Neural progenitor cell (in vitro differentiated cells): Measurements from ENCODE around the gene FGF4. TPM values are rescaled to one million over a fixed set of nuclear protein-coding genes. Genes with fewer than 3 reads are reported as not detected.

Source experiments
- DNase-seq: peaks from one replicate; pipeline ENCODE4 v3.0.0-alpha.2; 2016; ENCODE audit warnings: low spot score
- H2AFZ ChIP-seq: fragments of 200-600 bp; sonication (generic); replicated peaks from 2 replicates; pipeline ENCODE4 v1.6.1; 2016; ENCODE audit warnings: antibody characterized with exemption
- H3F3A ChIP-seq: fragments of 200-600 bp; sonication (generic); 2 replicates; pipeline ENCODE4 v1.6.1; 2016; ENCODE audit warnings: antibody characterized with exemption, low read depth
- H3K27ac ChIP-seq: fragments of 200-600 bp; sonication (generic); 2 replicates; pipeline ENCODE4 v1.5.1; 2016; ENCODE audit warnings: mild to moderate bottlenecking
- H3K27me3 ChIP-seq: fragments of 200-600 bp; sonication (generic); 2 replicates; pipeline ENCODE4 v1.6.1; 2016; ENCODE audit warnings: mild to moderate bottlenecking, moderate library complexity
- H3K36me3 ChIP-seq: fragments of 200-600 bp; sonication (generic); 2 replicates; pipeline ENCODE4 v1.5.1; 2016
- H3K4me1 ChIP-seq: fragments of 200-600 bp; sonication (generic); 2 replicates; pipeline ENCODE4 v1.6.1; 2016; ENCODE audit warnings: mixed run types
- H3K4me2 ChIP-seq: fragments of 200-600 bp; sonication (generic); 2 replicates; pipeline ENCODE4 v1.6.1; 2016
- H3K4me3 ChIP-seq: fragments of 200-600 bp; sonication (generic); 2 replicates; pipeline ENCODE4 v1.5.1; 2016
- H3K79me2 ChIP-seq: fragments of 200-600 bp; sonication (generic); 2 replicates; pipeline ENCODE4 v1.6.1; 2016; ENCODE audit warnings: low read depth
- H3K9ac ChIP-seq: fragments of 200-600 bp; sonication (generic); 2 replicates; pipeline ENCODE4 v1.6.1; 2016
- H3K9me3 ChIP-seq: fragments of 200-600 bp; sonication (generic); 2 replicates; pipeline ENCODE4 v1.5.1; 2016; ENCODE audit warnings: low read depth
- H4K20me1 ChIP-seq: fragments of 200-600 bp; sonication (generic); 2 replicates; pipeline ENCODE4 v1.6.1; 2016; ENCODE audit warnings: low read depth
- H3K27ac Mint-ChIP-seq: 3 replicates; pipeline ENCODE4 v1.8.0; 2021; ENCODE audit warnings: mixed read lengths
- H3K27me3 Mint-ChIP-seq: 2 replicates; pipeline ENCODE4 v1.8.0; 2022; ENCODE audit warnings: low read depth, mild to moderate bottlenecking, inconsistent platforms, moderate library complexity, mixed read lengths; ENCODE audit not compliant: insufficient read depth
- H3K36me3 Mint-ChIP-seq: 3 replicates; pipeline ENCODE4 v1.8.0; 2021; ENCODE audit warnings: mixed read lengths
- H3K4me1 Mint-ChIP-seq: 3 replicates; pipeline ENCODE4 v1.8.0; 2021; ENCODE audit warnings: mixed read lengths
- H3K4me3 Mint-ChIP-seq: 3 replicates; pipeline ENCODE4 v1.8.0; 2021; ENCODE audit warnings: mild to moderate bottlenecking, moderate library complexity, mixed read lengths
- H3K9me3 Mint-ChIP-seq: 3 replicates; pipeline ENCODE4 v1.8.0; 2020; ENCODE audit warnings: mixed read lengths
- EZH2 ChIP-seq: fragments of 200-600 bp; sonication (generic); IDR thresholded peaks from 2 replicates; pipeline ENCODE4 v1.6.1; 2017; ENCODE audit warnings: antibody characterized with exemption, mild to moderate bottlenecking, moderate library complexity
- EZH2phosphoT487 ChIP-seq: fragments of 200-600 bp; sonication (generic); IDR thresholded peaks from 2 replicates; pipeline ENCODE4 v1.6.1; 2017; ENCODE audit warnings: antibody characterized with exemption
- total RNA-seq: library from RNA; depleted of rRNA; stranded (reverse); fragments of >200 nt; gene quantifications from 2 replicates; pipeline ENCODE4 v1.2.3, GENCODE V29; 2015; ENCODE audit warnings: low replicate concordance
- TF ChIP-seq, protein P1 (sequence below): fragments of 200-600 bp; sonication (generic); IDR thresholded peaks from 2 replicates; pipeline ENCODE4 v1.5.1; 2017; ENCODE audit warnings: antibody characterized with exemption, mild to moderate bottlenecking

Gene FGF4, protein sequence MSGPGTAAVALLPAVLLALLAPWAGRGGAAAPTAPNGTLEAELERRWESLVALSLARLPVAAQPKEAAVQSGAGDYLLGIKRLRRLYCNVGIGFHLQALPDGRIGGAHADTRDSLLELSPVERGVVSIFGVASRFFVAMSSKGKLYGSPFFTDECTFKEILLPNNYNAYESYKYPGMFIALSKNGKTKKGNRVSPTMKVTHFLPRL
- total RNA-seq: 0.22 TPM in 1 of 2 replicates, not detected in the other

DNA sequence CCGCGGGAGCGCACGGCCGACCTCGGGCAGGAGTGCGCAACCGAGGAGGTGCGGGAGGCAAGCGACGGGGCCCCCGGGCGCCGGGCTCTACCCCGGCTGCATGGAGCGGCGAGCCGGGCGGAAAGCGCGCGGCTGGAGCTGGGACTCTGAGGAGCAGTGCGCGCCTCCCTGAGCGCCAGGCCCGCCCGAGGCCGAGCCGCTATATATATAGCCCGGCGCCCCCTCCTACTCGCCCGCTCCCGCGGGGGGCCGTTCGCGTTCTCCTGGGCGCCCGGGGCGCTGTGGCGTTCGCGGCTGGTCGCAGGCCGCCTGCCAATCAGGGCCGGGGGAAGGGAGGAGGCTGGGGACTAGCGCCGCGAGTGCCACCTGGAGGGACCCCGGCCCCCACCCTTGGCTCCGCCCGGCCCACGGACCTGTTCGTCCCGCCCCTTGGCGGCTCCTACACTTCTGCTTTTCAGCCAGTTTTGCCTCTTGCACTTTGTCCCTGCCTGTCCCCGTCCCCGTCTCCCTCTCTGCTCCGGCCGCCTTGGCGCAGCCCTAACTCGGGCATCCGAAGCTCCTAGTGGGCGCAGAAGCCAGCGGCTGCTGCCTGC, at the start of gene FGF4:
TSS of gene FGF4 (minus strand) at position 179 of the 593 bp plus-strand sequence. CDS start 257 bp downstream, outside the sequence.
- no peak within 1 kb of the TSS for H3K27ac Mint-ChIP-seq
- H3K27me3 Mint-ChIP-seq: peaks cover 59% of the 10 kb centered on the region
- peak within 1 kb of the TSS; percentile 53 for H3K4me3 Mint-ChIP-seq
- H3K79me2 ChIP-seq: no peaks in the 10 kb centered on the region
- DNase-seq: peak; percentile 60
- H3K9me3 ChIP-seq: no peaks in the 10 kb centered on the region
- H3K9ac ChIP-seq: no peak within 1 kb of the TSS
- H3K27ac ChIP-seq: no peak within 1 kb of the TSS
- H3F3A ChIP-seq: peaks cover 29% of the 10 kb centered on the region
- no peaks in the 10 kb centered on the region for H3K36me3 ChIP-seq
- no peaks in the 10 kb centered on the region for H3K36me3 Mint-ChIP-seq
- peak within 1 kb of the TSS; percentile 75 for H3K4me2 ChIP-seq
- peaks cover 72% of the 10 kb centered on the region for H3K27me3 ChIP-seq
- peaks cover 9% of the 10 kb centered on the region for H3K4me1 Mint-ChIP-seq
- H2AFZ ChIP-seq: peak within 1 kb of the TSS; percentile 73
- TF ChIP-seq EZH2phosphoT487 (peak; percentile 78), EZH2 (peak; percentile 90)
- TF ChIP-seq, protein P1, sequence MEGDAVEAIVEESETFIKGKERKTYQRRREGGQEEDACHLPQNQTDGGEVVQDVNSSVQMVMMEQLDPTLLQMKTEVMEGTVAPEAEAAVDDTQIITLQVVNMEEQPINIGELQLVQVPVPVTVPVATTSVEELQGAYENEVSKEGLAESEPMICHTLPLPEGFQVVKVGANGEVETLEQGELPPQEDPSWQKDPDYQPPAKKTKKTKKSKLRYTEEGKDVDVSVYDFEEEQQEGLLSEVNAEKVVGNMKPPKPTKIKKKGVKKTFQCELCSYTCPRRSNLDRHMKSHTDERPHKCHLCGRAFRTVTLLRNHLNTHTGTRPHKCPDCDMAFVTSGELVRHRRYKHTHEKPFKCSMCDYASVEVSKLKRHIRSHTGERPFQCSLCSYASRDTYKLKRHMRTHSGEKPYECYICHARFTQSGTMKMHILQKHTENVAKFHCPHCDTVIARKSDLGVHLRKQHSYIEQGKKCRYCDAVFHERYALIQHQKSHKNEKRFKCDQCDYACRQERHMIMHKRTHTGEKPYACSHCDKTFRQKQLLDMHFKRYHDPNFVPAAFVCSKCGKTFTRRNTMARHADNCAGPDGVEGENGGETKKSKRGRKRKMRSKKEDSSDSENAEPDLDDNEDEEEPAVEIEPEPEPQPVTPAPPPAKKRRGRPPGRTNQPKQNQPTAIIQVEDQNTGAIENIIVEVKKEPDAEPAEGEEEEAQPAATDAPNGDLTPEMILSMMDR: peak; percentile 7
- H3K4me3 ChIP-seq: peak within 1 kb of the TSS; percentile 51
- no peaks in the 10 kb centered on the region for H3K9me3 Mint-ChIP-seq
- H3K4me1 ChIP-seq: peaks cover 52% of the 10 kb centered on the region
- peaks cover 13% of the 10 kb centered on the region for H4K20me1 ChIP-seq

DNA sequence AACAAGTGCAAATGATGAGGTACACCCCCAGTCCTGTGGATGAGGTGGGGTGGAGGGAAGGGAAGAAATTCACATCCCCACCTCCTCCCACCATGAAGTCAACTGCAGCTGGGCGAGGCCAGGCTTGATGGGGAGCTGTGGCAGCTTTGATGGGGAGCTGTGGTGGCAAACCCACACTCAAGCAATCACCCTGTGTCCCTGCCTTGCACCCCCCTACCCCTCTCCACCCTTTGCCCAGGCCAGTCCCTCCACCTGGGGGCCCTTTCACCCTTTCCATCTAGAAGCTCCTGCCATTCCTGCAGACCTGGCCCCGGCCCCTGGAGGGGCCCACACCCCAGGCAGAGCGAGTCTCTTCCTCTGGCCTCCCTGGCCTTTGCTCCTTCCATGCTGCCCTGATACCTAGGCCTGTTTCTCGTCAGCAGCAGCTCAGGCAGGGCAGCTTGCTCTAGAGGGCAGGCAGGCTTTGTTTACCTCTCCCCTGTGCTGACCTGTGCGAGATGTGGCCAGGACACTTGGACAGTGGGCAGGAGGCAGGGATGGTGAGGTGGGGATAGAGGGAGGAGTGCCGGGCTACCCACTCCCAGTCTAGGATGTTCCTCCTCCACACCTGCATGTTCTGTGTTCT, 48.6 kb upstream of the FGF4 start:
- Histone ChIP-seq H3K4me1 (peaks cover 18% of the 10 kb centered on the region), H3K9ac (no peak overlapping the region), H2AFZ (no peak overlapping the region), H3F3A (peaks cover 21% of the 10 kb centered on the region), H3K27me3 (peaks cover 52% of the 10 kb centered on the region), H3K4me2 (no peak overlapping the region), H3K79me2 (no peaks in the 10 kb centered on the region), H3K27ac (no peak overlapping the region), H3K9me3 (no peaks in the 10 kb centered on the region), H4K20me1 (peaks cover 15% of the 10 kb centered on the region), H3K4me3 (no peak overlapping the region), H3K36me3 (no peaks in the 10 kb centered on the region)
- TF ChIP-seq EZH2: no peak
- no peak for TF ChIP-seq EZH2phosphoT487
- TF ChIP-seq, protein P1: no peak
- no peak overlapping the region for H3K4me3 Mint-ChIP-seq
- peaks cover 49% of the 10 kb centered on the region for H3K27me3 Mint-ChIP-seq
- peaks cover 42% of the 10 kb centered on the region for H3K4me1 Mint-ChIP-seq
- peaks cover 3% of the 10 kb centered on the region for H3K9me3 Mint-ChIP-seq
- no peaks in the 10 kb centered on the region for H3K36me3 Mint-ChIP-seq
- DNase-seq: no peak
- H3K27ac Mint-ChIP-seq: no peak overlapping the region

DNA sequence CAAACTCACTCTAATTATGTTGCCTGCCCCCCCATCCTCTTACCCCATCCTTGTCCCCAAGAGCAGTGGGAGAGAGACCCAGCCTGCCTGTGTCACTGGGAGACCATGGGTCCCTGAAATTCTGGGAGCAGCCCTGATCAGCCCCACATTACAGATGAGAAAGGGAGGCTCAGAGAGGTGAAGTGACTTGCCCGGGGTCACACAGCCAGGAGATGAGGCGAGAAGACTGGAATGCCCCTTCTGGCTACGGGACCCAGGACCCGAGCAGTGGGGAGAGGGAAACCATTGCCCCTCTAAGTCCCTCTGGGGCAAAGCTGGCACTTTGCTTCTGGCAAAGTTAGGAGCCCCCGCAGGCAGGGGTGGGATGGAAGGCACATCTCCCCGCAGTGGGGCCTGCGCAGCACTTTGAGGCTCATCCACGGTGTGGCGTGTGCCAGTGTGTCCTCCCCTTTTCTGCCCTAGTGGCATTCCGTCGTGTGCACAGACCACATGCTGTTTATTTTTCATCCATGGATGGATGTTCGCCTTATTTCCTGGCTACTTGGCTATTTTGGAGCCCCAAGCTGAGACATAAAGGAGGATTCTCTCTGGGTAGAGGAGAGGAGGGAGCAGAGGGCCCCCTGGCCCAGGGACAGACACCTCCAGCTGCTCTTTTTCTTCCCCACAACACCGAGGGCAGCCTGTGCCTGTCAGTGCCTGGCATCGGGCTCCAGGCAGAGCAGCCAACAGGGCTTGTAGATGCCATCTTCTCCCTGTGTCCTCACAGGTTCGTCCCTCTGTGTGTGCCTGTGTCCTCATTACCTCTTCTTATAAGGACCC, 47.7 kb upstream of the FGF4 start:
- H3K27me3 ChIP-seq: peaks cover 61% of the 10 kb centered on the region
- no peak overlapping the region for H3K4me2 ChIP-seq
- no peaks in the 10 kb centered on the region for H3K79me2 ChIP-seq
- peaks cover 13% of the 10 kb centered on the region for H3K4me1 ChIP-seq
- no peaks in the 10 kb centered on the region for H3K9me3 ChIP-seq
- no peaks in the 10 kb centered on the region for H3K36me3 ChIP-seq
- no peak overlapping the region for H3K4me3 ChIP-seq
- TF ChIP-seq EZH2phosphoT487 (no peak), EZH2 (no peak)
- TF ChIP-seq, protein P1: no peak
- H3K27ac Mint-ChIP-seq: peak overlapping the region; percentile 61
- peaks cover 16% of the 10 kb centered on the region for H3F3A ChIP-seq
- no peak overlapping the region for H3K9ac ChIP-seq
- no peak overlapping the region for H3K4me3 Mint-ChIP-seq
- H4K20me1 ChIP-seq: peaks cover 14% of the 10 kb centered on the region
- H3K36me3 Mint-ChIP-seq: no peaks in the 10 kb centered on the region
- H2AFZ ChIP-seq: no peak overlapping the region
- peaks cover 3% of the 10 kb centered on the region for H3K9me3 Mint-ChIP-seq
- peaks cover 51% of the 10 kb centered on the region for H3K27me3 Mint-ChIP-seq
- peaks cover 34% of the 10 kb centered on the region for H3K4me1 Mint-ChIP-seq
- no peak overlapping the region for H3K27ac ChIP-seq
- DNase-seq: no peak
